H7 (cell line): ENCODE data around the gene FAM72D. TPM values are rescaled to one million over a fixed set of nuclear protein-coding genes. Genes with fewer than 3 reads are reported as not detected.
"Not testable (repeated sequence)": the region's sequence is repeated elsewhere in the genome, so short reads cannot be mapped to it uniquely, and the experiment has no call there.

Source experiments
- DNase-seq: peaks from one replicate; pipeline ENCODE4 v3.0.0; 2012
- H3K27me3 ChIP-seq: 2 replicates; pipeline ENCODE4 v1.6.0; 2011; ENCODE audit warnings: mild to moderate bottlenecking, low read length; ENCODE audit not compliant: control insufficient read depth, insufficient read depth
- H3K36me3 ChIP-seq: replicated peaks from 2 replicates; pipeline ENCODE4 v1.5.1; 2011; ENCODE audit warnings: low read length; ENCODE audit not compliant: control insufficient read depth, insufficient read depth
- H3K4me3 ChIP-seq: 2 replicates; pipeline ENCODE4 v1.5.1; 2011; ENCODE audit warnings: low read depth, mild to moderate bottlenecking, control low read depth, low read length, moderate library complexity; ENCODE audit not compliant: insufficient read depth
- total RNA-seq: library from RNA; depleted of rRNA; stranded (reverse); fragments of >200 nt; shearing (Covaris generic); gene quantifications from 2 replicates; pipeline ENCODE4 v1.2.3, GENCODE V29; 2014; rRNA removed

The FAM72D gene
- total RNA-seq, 1 experiment from 2014 or later, result 13.6 TPM

- not testable (repeated sequence) for H3K36me3 ChIP-seq, H3K27me3 ChIP-seq, DNase-seq
- H3K4me3 ChIP-seq, result peak overlapping the region; percentile 29
Observed at GRCh38 chr1:145155873-145156272, 60.1 kb downstream of the FAM72D start.

GRCh38 chr1:145156891-145157610 lies 61.3 kb downstream of the FAM72D start:
- H3K4me3 ChIP-seq, result peak overlapping the region; percentile 43
- H3K27me3 ChIP-seq, H3K36me3 ChIP-seq, DNase-seq: not testable (repeated sequence)

GRCh38 chr1:145157715-145158114 lies 61.9 kb downstream of the FAM72D start:
- not testable (repeated sequence) for H3K4me3 ChIP-seq, H3K36me3 ChIP-seq, H3K27me3 ChIP-seq, DNase-seq

GRCh38 chr1:145161046-145161752 lies 65.4 kb downstream of the FAM72D start:
- not testable (repeated sequence) for H3K27me3 ChIP-seq, DNase-seq, H3K36me3 ChIP-seq, H3K4me3 ChIP-seq

Other genes starting within 250 kb of the FAM72D start
- gene SRGAP2B, start 646 bp upstream of the FAM72D start, total RNA-seq, result 34.5 and 47.0 TPM in 2 replicates
- not detected in 2 replicates for gene PPIAL4D, start 146.2 kb downstream of the FAM72D start, total RNA-seq